GM23338 (cell line): ENCODE measurements around the gene NGEF.

ENCODE experiments used
- CREB1 ChIP-seq: fragments of 250-450 bp; sonication (Bioruptor Pico); IDR thresholded peaks from 2 replicates; pipeline ENCODE4 v1.5.0; 2020; ENCODE audit warnings: low read depth, mild to moderate bottlenecking, moderate library complexity
- CTCF ChIP-seq, 2 experiments: fragments of 200-600 bp in 1 of 2; sonication (generic) in 1 of 2; conservative IDR thresholded peaks; 2 replicates each; pipeline versions ENCODE4 v1.5.1 to v1.6.1; 2016 to 2017; ENCODE audit warnings: antibody characterized with exemption in 2 of 2, low read depth in 2 of 2, mild to moderate bottlenecking in 2 of 2, moderate library complexity in 1 of 2
- ETS1 ChIP-seq: IDR thresholded peaks from 2 replicates; pipeline ENCODE4 v1.6.1; 2016; ENCODE audit warnings: antibody characterized with exemption
- EZH2 ChIP-seq: fragments of 200-600 bp; sonication (generic); IDR thresholded peaks from one replicate; pipeline ENCODE4 v1.8.0; 2017; ENCODE audit warnings: antibody characterized with exemption, mild to moderate bottlenecking, low read depth; ENCODE audit not compliant: unreplicated experiment
- EZH2phosphoT487 ChIP-seq: fragments of 200-600 bp; sonication (generic); IDR thresholded peaks from one replicate; pipeline ENCODE4 v1.8.1; 2018; ENCODE audit warnings: antibody characterized with exemption; ENCODE audit not compliant: unreplicated experiment
- NANOG ChIP-seq: IDR thresholded peaks from 2 replicates; pipeline ENCODE4 v1.6.1; 2016; ENCODE audit warnings: antibody characterized with exemption, borderline replicate concordance
- POLR2AphosphoS5 ChIP-seq: IDR thresholded peaks from 2 replicates; pipeline ENCODE4 v1.6.1; 2016; ENCODE audit warnings: antibody characterized with exemption, low read depth
- REST ChIP-seq: IDR thresholded peaks from one replicate; pipeline ENCODE4 v1.6.1; 2018; ENCODE audit warnings: antibody characterized with exemption; ENCODE audit not compliant: unreplicated experiment
- STAT1 ChIP-seq: IDR thresholded peaks from one replicate; pipeline ENCODE4 v1.6.1; 2016; ENCODE audit warnings: antibody characterized with exemption; ENCODE audit not compliant: unreplicated experiment
- ZNF114 ChIP-seq: fragments of 250-450 bp; sonication (Bioruptor Pico); IDR thresholded peaks from 2 replicates; pipeline ENCODE4 v1.5.0; 2020; ENCODE audit warnings: mild to moderate bottlenecking, moderate library complexity
- ZNF331 ChIP-seq: fragments of 250-450 bp; sonication (Bioruptor Pico); IDR thresholded peaks from 2 replicates; pipeline ENCODE4 v1.5.0; 2020; ENCODE audit warnings: low read depth, mild to moderate bottlenecking, moderate library complexity

GRCh38 chr2:233007739-233008138 lies 5.3 kb downstream of the NGEF start:
- TF ChIP-seq CTCF (conservative IDR thresholded peaks at IDR 0.05; ENCODE audit: low read depth in 2 of 2) (no peak), CREB1 (CRISPR knock-in tag) (no peak), EZH2phosphoT487 (no peak), ZNF331 (no peak), REST (no peak), STAT1 (no peak), EZH2 (no peak), POLR2AphosphoS5 (no peak), NANOG (no peak), ZNF114 (CRISPR knock-in tag) (no peak), ETS1 (no peak)
